NCI-H69 (cell line): ENCODE results near the gene ANTKMT.

Source experiments
- DNase-seq: peaks from one replicate; lab custom pipeline; 2025; lab: John Stamatoyannopoulos, UW

ANTKMT gene

DNA sequence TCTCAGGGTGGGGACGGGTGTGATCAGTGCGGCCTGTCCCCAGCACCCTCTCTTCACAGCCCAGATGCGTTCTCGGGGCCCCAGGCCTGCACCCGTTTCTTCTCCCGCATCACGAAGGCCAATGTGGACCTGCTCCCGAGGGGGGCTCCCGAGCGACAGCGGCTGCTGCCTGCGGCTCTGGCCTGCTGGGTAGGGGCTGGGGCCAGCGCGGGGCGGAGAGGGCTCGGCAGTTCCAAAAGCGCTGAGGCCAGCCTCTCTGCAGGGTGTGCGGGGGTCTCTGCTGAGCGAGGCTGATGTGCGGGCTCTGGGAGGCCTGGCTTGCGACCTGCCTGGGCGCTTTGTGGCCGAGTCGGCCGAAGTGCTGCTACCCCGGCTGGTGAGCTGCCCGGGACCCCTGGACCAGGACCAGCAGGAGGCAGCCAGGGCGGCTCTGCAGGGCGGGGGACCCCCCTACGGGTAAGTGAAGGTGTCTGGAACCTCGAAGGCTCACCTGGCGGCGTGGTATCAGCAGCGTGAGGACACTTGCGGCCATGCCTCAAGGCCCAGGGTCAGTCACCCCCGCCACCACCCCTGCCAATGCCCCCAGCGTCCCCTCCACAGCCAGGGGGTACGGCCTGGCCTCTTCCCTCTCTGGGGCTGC is 44.0 kb downstream of the ANTKMT start:
- DNase-seq, result no peak

DNA sequence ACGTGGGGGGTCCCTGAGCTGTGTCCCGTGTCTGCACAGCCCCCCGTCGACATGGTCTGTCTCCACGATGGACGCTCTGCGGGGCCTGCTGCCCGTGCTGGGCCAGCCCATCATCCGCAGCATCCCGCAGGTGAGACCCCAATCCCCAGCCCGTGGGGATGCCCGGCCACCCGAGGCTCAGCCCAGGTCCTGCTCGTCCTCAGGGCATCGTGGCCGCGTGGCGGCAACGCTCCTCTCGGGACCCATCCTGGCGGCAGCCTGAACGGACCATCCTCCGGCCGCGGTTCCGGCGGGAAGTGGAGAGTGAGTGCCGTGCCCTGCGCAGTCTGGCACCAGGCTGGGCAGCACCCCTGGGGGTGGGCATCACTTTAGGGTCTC is 44.5 kb downstream of the ANTKMT start:
- no peak for DNase-seq

DNA sequence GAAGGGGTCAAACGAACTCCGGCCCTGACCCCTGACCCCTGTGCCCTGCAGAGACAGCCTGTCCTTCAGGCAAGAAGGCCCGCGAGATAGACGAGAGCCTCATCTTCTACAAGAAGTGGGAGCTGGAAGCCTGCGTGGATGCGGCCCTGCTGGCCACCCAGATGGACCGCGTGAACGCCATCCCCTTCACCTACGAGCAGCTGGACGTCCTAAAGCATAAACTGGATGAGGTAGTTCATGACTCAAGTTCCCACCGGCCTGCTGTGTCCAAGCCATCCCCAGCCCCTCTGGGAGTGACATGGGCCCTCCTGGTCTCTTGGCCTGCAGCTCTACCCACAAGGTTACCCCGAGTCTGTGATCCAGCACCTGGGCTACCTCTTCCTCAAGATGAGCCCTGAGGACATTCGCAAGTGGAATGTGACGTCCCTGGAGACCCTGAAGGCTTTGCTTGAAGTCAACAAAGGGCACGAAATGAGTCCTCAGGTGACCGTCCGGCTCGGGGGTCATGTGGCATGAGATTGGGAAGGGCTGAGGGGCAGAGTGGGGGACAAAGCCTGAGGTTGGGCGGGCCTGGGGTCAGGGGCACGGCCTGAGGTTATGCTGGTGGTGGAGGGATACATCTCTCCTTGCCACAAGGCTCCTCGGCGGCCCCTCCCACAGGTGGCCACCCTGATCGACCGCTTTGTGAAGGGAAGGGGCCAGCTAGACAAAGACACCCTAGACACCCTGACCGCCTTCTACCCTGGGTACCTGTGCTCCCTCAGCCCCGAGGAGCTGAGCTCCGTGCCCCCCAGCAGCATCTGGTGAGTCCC is 45.3 kb downstream of the ANTKMT start:
- no peak for DNase-seq

DNA sequence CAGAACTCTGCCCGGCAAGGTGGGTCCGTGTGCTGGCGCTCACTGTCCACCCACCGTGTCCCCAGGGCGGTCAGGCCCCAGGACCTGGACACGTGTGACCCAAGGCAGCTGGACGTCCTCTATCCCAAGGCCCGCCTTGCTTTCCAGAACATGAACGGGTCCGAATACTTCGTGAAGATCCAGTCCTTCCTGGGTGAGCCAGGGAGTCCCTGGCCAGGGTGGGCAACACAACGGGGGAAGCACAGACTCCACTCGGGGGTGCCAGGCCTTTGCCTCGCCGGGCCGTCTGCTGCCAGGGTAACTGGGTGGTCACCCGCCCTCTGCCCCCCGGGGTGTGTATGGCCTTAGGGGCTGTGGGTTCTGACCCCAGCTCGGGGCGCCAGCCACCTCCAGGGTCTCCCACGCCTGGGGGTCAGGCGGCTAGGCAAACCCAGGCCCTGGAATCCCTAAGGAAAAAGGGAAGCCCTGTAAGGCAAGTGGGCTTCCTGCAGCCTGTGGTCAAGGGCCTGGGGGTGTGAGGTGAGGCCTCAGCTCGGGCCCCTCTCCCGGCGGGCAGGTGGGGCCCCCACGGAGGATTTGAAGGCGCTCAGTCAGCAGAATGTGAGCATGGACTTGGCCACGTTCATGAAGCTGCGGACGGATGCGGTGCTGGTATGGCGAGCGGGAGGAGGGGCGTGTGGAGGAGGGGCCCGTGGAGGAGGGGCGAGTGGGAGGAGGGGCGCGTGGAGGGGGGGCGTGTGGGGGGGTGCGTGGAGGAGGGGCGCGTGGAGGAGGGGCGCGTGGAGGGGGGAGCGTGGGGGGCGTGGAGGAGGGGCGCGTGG is 46.1 kb downstream of the ANTKMT start:
- no peak for DNase-seq

DNA sequence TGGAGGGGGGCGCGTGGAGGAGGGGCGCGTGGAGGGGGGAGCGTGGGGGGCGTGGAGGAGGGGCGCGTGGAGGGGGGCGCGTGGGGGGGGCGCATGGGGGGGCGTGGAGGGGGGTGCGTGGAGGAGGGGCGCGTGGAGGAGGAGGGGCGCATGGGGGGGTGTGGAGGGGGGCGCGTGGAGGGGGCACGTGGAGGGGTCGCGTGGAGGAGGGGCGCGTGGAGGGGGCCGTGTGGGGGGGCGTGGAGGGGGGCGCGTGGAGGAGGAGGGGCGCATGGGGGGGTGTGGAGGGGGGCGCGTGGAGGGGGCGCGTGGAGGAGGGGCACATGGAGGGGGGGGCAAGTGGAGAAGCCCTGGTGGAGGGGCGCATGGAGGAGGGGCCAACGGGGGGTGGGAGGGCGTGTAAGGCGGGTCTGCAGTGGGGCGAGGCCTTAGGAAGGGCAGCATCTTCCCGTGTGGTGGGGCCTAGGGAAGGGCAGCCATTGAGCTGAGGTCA is 46.8 kb downstream of the ANTKMT start:
- DNase-seq, result no peak

DNA sequence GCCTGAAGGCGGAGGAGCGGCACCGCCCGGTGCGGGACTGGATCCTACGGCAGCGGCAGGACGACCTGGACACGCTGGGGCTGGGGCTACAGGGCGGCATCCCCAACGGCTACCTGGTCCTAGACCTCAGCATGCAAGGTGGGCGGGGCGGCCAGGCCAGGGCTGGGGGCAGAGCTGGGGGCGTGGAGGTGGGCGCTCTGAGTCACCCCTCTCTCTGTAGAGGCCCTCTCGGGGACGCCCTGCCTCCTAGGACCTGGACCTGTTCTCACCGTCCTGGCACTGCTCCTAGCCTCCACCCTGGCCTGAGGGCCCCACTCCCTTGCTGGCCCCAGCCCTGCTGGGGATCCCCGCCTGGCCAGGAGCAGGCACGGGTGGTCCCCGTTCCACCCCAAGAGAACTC is 47.5 kb downstream of the ANTKMT start:
- DNase-seq, result no peak

DNA sequence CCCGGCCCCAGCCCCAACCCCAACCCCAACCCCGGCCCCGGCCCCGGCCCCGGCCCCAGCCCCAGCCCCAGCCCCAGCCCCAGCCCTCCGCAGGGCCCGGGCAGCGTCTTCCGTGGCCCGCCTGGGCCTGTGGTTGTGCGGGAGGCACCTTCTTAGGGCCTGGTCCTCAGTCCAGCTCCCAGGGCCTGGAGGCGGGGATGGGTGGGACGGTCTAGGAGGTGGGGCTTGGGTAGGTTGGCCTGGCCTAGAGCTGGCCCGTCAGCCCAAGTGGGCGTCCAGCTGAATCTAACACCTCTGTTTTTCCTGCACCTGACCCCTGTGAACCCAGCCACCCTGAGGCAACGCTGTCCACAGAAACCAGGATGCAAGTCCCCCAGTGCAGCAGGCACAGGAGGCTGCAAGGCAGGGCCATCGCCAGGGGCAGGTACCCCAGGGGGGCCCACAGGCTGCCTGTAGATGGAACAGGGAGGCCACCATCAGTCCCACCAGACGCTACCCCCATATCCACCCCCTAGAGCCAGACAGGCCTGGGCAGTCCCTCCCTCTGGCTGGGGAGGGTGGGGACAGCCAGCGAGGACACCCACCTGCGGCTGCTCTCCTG is 48.3 kb downstream of the ANTKMT start:
- no peak for DNase-seq

DNA sequence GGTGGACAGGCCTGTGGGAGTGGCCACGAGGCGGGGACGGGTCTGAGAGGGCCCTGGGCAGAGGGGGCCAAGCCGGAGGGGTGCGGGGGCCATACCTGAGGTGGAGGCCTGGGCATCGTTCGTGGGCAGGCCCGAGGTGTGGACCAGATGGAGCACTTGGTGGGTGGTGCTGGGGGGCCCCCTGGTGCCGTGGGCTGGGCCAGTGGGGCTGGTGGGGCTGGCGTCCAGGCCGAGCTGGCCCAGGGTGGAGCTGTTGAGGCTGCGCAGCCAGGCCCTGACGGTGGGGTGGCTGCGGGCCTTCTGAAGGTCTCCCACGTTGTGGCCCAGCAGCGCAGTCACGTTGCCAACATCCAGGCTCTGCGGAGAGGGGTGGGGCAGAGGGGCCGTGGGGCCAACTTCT is 49.0 kb downstream of the ANTKMT start:
- no peak for DNase-seq

DNA sequence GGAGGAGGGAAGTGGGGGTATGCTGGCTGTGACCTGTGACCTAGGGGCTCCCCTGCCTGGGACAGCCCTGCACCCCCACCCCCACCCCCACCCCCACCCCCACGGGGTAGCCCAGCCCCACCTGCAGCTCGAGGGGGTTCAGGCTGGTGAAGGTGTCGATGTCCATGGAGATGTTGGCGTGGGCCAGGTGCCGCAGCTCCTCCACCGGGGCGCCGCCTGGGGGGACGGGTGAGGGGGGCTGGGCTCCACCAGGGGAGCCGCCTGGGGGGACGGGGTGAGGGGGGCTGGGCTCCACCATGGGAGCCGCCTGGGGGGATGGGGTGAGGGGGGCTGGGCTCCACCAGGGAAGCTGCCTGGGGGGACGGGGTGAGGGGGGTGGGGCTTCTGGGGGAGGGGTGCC is 49.5 kb downstream of the ANTKMT start:
- no peak for DNase-seq
